Calu3 (cell line): ENCODE results near the gene CRACR2A. TPM values are rescaled to one million over a fixed set of nuclear protein-coding genes. Genes with fewer than 3 reads are reported as not detected.

ENCODE experiments used
- BruUV-seq: library from RNA; stranded (reverse); fragments of 400-500 nt; replicated peaks from 2 replicates; lab custom pipeline; 2021; lab: Mats Ljungman, UMichigan
- CTCF ChIA-PET: fragments of 300-600 bp; sonication (Branson Sonifier 250); formaldehyde crosslinking; loops from one replicate; lab custom pipeline; 2022; ENCODE audit warnings: antibody characterized with exemption; lab: Charles Lee
- DNase-seq: peaks from one replicate; pipeline ENCODE4 v3.0.0; 2022
- H3K27ac Mint-ChIP-seq: one replicate; pipeline ENCODE4 v1.8.0; 2022; ENCODE audit warnings: mixed read lengths; ENCODE audit not compliant: unreplicated experiment
- H3K27me3 Mint-ChIP-seq: one replicate; pipeline ENCODE4 v1.8.0; 2022; ENCODE audit warnings: mixed read lengths; ENCODE audit not compliant: unreplicated experiment
- H3K36me3 Mint-ChIP-seq: one replicate; pipeline ENCODE4 v1.8.0; 2022; ENCODE audit warnings: mild to moderate bottlenecking, moderate library complexity, mixed read lengths; ENCODE audit not compliant: insufficient read depth, unreplicated experiment
- H3K4me1 Mint-ChIP-seq: one replicate; pipeline ENCODE4 v1.8.0; 2022; ENCODE audit warnings: mild to moderate bottlenecking, low read depth, mixed read lengths; ENCODE audit not compliant: unreplicated experiment
- H3K4me3 Mint-ChIP-seq: one replicate; pipeline ENCODE4 v1.8.0; 2022; ENCODE audit warnings: mild to moderate bottlenecking, low read depth, moderate library complexity, mixed read lengths; ENCODE audit not compliant: unreplicated experiment
- H3K9me3 Mint-ChIP-seq: one replicate; pipeline ENCODE4 v1.8.0; 2022; ENCODE audit warnings: low read depth, mixed read lengths; ENCODE audit not compliant: unreplicated experiment
- CTCF ChIP-seq: fragments of 200-600 bp; IDR thresholded peaks from one replicate; pipeline ENCODE4 v1.8.0; 2022; ENCODE audit warnings: antibody characterized with exemption; ENCODE audit not compliant: unreplicated experiment
- intact Hi-C: fragments of 100-400 bp; cut with micrococcal nuclease; formaldehyde crosslinking; loops from one replicate; pipeline ENCODE4 v1.10.0; 2022; ENCODE audit not compliant: unreplicated experiment
- total RNA-seq: library from RNA; stranded (reverse); gene quantifications from 2 replicates; pipeline ENCODE4 v1.2.3, GENCODE V29; 2022

The CRACR2A gene
- total RNA-seq, 1 experiment from 2014 or later: 9.5 TPM

GRCh38 chr12:3751151-3752095, 1.5 kb downstream of the CRACR2A start:
- CTCF ChIA-PET: no interaction called here
- Mint-ChIP-seq H3K36me3 (no peaks in the 10 kb centered on the region), H3K4me1 (peaks cover 17% of the 10 kb centered on the region), H3K27ac (no peak overlapping the region), H3K27me3 (peaks cover 32% of the 10 kb centered on the region), H3K4me3 (no peak overlapping the region), H3K9me3 (peaks cover 2% of the 10 kb centered on the region)
- intact Hi-C loops: no loop called here
- no peak for DNase-seq
- no peak for TF ChIP-seq CTCF
- BruUV-seq: no TSS peak

DNA sequence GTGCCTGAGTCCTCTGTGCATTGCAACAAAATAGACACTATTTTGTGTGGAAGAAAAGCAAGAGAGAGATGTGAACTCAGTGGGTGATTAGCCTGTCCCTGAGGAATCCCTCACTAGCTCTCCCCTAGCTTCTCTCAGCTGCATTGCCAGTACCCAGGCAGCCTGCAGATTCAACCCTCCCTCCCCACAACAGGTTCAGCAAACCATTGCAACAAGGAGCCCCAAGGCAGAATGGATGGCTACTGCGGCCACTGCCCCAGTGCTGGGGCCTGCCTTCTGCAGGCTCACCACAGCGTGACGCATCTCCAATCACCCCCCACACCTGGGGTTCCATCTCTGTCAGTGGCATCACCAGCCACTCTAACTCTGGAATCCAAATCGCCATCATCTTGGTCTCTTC, 2.3 kb downstream of the CRACR2A start:
- Mint-ChIP-seq H3K9me3 (no peaks in the 10 kb centered on the region), H3K27ac (no peak overlapping the region), H3K4me1 (peaks cover 17% of the 10 kb centered on the region), H3K27me3 (peaks cover 26% of the 10 kb centered on the region), H3K36me3 (no peaks in the 10 kb centered on the region), H3K4me3 (no peak overlapping the region)
- intact Hi-C loops: no loop called here
- no TSS peak for BruUV-seq
- CTCF ChIA-PET: no interaction called here
- no peak for TF ChIP-seq CTCF
- no peak for DNase-seq

GRCh38 chr12:3748620-3749019, 4.3 kb downstream of the CRACR2A start:
- CTCF ChIA-PET: no interaction called here
- no peak for DNase-seq
- no peak for TF ChIP-seq CTCF
- Mint-ChIP-seq H3K4me3 (no peak overlapping the region), H3K27me3 (peaks cover 20% of the 10 kb centered on the region), H3K4me1 (peaks cover 13% of the 10 kb centered on the region), H3K9me3 (no peaks in the 10 kb centered on the region), H3K36me3 (no peaks in the 10 kb centered on the region), H3K27ac (no peak overlapping the region)
- intact Hi-C loops: no loop called here
- no TSS peak for BruUV-seq

DNA sequence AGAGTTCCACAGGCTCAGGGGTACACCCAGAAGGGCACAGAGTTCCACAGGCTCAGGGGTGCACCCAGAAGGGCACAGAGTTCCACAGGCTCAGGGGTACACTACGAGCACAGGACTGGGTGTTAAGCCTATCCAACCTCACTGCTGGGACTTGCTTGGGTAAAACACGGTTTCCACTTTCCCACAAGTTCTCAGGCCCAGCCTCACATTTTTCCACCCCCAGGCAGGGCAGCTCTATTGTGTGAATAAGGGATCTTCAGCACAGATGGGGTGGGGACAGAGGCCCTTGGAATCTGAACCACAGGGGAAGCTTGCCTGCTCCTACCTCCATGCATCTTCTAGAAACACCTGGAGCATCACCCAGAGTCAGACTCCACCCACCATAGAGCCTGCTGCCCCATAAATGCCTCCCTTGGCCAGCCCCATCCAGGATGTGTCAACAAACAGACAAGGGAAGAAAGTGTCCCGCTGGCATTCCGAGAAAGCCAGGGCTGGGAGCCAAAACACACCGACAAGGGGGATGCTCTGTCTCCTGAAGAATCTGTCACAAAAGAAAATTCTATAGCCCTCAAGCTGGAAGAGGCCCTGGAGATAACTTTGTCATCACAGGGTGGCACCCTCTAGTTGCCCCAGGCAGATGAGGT, 4.8 kb downstream of the CRACR2A start:
- CTCF ChIA-PET: no interaction called here
- Mint-ChIP-seq H3K4me3 (no peak overlapping the region), H3K36me3 (no peaks in the 10 kb centered on the region), H3K4me1 (peaks cover 9% of the 10 kb centered on the region), H3K9me3 (no peaks in the 10 kb centered on the region), H3K27ac (no peak overlapping the region), H3K27me3 (peaks cover 19% of the 10 kb centered on the region)
- no TSS peak for BruUV-seq
- DNase-seq: no peak
- no peak for TF ChIP-seq CTCF
- intact Hi-C loops: no loop called here
